OCI-LY3 (cell line): ENCODE data around the gene TRIM16.
"Not testable (repeated sequence)": the region's sequence is repeated elsewhere in the genome, so short reads cannot be mapped to it uniquely, and the experiment has no call there.

Source experiments
- CTCF ChIP-seq: fragments of 200-600, 300-600 bp; sonication (generic); IDR thresholded peaks from 2 replicates; pipeline ENCODE4 v1.5.1; 2014; ENCODE audit warnings: antibody characterized with exemption, low read length, low read depth
- EZH2phosphoT487 ChIP-seq: fragments of 200-600 bp; shearing (Covaris generic); IDR thresholded peaks from 2 replicates; pipeline ENCODE4 v1.6.1; 2018; ENCODE audit warnings: antibody characterized with exemption, mixed run types, low read depth

DNA sequence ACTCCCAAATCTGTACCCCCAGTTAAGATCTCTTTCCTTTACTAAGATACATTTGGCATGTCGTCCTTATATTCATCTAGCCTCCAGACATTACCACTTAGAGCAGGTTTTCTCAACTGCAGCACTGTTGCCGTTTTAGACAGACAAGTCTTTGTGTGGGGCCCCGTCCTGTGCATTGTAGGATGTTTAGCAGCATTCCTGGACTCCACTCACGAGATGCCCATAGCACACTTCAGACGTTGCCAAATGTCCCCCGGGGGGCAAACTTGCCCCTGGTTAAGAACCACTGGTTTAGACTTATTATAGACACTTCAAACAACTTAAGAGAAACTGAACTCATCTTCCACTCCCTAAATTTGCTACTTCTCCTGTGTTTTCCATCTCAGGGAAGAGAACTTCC is 8.1 kb downstream of the TRIM16 start:
- not testable (repeated sequence) for TF ChIP-seq CTCF, EZH2phosphoT487
